ENCODE results near the gene PIGS. TPM values are rescaled to one million over a fixed set of nuclear protein-coding genes. Genes with fewer than 3 reads are reported as not detected.
"Not testable (repeated sequence)": the region's sequence is repeated elsewhere in the genome, so short reads cannot be mapped to it uniquely, and the experiment has no call there.

PIGS gene
- total and polyA plus RNA-seq, 4 donors = 21.8 to 38.7 (median 35.6) TPM

DNA sequence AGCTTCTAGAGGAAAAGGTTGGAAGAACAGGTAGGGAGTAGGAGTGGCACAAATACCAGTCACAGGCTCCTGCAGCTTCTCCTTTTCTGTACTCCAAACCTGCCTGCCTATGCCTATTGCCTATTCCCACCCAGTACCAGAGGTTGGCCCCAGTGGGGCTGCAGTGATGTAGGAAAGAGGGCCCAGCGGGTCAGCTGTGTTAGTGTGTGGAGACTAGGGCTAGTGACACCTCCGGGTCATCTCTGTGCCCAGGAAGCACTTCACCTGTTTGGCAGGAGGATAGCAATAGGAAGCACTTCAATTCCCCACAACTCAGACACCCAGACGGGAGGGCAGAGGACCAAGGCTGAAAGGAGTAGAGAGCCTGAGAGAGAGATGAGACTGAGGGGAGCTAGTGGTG lies 4.7 kb upstream of the PIGS start:
- WGBS, 2 donors = 72 to 75% methylated on average over 3 of the region's 3 CpGs
- ATAC-seq (ENCODE audit: low FRiP score) = not testable (repeated sequence)

DNA sequence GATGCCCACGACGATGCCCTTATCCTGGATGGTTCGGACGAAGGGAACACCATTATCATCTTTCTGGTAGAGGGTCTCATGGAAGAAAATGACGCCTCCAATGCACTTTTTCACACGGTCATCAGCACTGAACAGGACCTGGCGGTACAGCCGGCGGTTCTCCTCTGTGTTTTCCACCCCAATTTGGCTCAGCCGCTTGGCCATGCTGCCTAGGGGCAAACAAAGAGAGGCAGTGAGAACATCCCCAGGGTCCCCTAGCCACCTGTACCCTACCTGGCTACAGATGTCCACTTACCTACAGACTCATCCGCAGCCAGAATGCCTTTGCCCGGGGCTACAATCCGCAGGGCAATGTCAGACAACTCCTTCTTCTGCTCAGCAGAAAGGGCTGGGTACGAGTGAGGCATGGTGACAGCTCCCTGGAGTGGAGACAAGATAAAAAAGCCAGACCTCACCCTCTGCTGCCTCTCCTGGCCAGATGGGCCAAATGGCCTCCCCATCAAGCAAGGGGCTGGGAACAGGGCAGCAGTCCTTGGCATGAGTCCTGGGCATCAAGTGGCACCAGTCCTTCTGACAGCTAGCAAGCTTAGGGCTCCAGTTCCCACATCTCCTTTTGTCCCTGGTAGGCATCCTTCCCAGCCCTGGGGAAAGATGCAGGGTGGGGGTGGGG lies 3.9 kb upstream of the PIGS start:
- ATAC-seq (ENCODE audit: low FRiP score) (no peak), DNase-seq (no peak)
- peaks cover 0 to 2% of the 10 kb centered on the region in 2 donors for H3K4me1 ChIP-seq (ENCODE audit: control insufficient read depth in 1 of 2, insufficient read depth in 2 of 2, low read length in 2 of 2)
- WGBS, 2 donors = 96 to 97% methylated on average over 14 of the region's 14 CpGs
- H3K27ac ChIP-seq (ENCODE audit: low read depth in 1 of 2, low read length in 2 of 2) = no peak overlapping the region
- no peak overlapping the region for H3K4me3 ChIP-seq (ENCODE audit: low read length in 2 of 2)
- H3K27me3 ChIP-seq (ENCODE audit: control insufficient read depth in 1 of 2, insufficient read depth in 2 of 2, low read length in 1 of 2) = no peaks in the 10 kb centered on the region
- intact Hi-C loops (cut with DNase I) = no loop called here
- no peaks in the 10 kb centered on the region for H3K9me3 ChIP-seq (ENCODE audit: control insufficient read depth, low read length)
- no peaks in the 10 kb centered on the region for H3K36me3 ChIP-seq (ENCODE audit: control insufficient read depth in 1 of 2, insufficient read depth in 2 of 2, low read length in 1 of 2)

More for the DNA sequence above, 4.7 kb upstream of the PIGS start:
- H3K27me3 ChIP-seq (ENCODE audit: control insufficient read depth in 1 of 2, insufficient read depth in 2 of 2, low read length in 1 of 2); DNase-seq; H3K27ac ChIP-seq (ENCODE audit: low read depth in 1 of 2, low read length in 2 of 2); H3K4me3 ChIP-seq (ENCODE audit: low read length in 2 of 2); H3K9me3 ChIP-seq (ENCODE audit: control insufficient read depth, low read length); H3K36me3 ChIP-seq (ENCODE audit: control insufficient read depth in 1 of 2, insufficient read depth in 2 of 2, low read length in 1 of 2); H3K4me1 ChIP-seq (ENCODE audit: control insufficient read depth in 1 of 2, insufficient read depth in 2 of 2, low read length in 2 of 2); intact Hi-C loops (cut with DNase I): not testable (repeated sequence)

DNA sequence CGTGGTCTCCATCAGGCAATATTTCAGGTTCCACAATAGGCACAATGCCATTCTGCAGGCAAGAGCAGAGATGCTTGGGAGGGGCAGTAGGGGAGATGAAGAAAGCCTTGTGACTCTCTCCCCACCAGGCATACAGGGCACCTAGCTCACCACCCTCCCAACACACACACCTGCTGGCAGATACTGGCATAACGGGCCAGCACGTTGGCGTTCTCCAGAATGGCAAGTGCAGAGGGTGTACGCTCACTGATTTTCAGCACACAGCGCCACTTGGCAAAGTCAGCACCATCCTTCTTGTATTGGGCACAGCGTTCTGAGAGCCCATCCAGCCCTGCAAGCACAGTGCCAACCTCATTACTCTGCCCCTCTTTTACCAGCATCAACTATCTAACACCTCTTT lies 3.2 kb upstream of the PIGS start:
- intact Hi-C loops (cut with DNase I) = no loop called here
- ATAC-seq (ENCODE audit: low FRiP score) = no peak
- H3K9me3 ChIP-seq (ENCODE audit: control insufficient read depth, low read length) = no peaks in the 10 kb centered on the region
- WGBS, 2 donors = 94 to 95% methylated on average over 7 of the region's 7 CpGs
- DNase-seq = no peak
- H3K36me3 ChIP-seq (ENCODE audit: control insufficient read depth in 1 of 2, insufficient read depth in 2 of 2, low read length in 1 of 2) = no peaks in the 10 kb centered on the region
- no peak overlapping the region for H3K4me3 ChIP-seq (ENCODE audit: low read length in 2 of 2)
- H3K27me3 ChIP-seq (ENCODE audit: control insufficient read depth in 1 of 2, insufficient read depth in 2 of 2, low read length in 1 of 2) = no peaks in the 10 kb centered on the region
- H3K4me1 ChIP-seq (ENCODE audit: control insufficient read depth in 1 of 2, insufficient read depth in 2 of 2, low read length in 2 of 2) = peaks cover 0 to 2% of the 10 kb centered on the region in 2 donors
- H3K27ac ChIP-seq (ENCODE audit: low read depth in 1 of 2, low read length in 2 of 2) = no peak overlapping the region

DNA sequence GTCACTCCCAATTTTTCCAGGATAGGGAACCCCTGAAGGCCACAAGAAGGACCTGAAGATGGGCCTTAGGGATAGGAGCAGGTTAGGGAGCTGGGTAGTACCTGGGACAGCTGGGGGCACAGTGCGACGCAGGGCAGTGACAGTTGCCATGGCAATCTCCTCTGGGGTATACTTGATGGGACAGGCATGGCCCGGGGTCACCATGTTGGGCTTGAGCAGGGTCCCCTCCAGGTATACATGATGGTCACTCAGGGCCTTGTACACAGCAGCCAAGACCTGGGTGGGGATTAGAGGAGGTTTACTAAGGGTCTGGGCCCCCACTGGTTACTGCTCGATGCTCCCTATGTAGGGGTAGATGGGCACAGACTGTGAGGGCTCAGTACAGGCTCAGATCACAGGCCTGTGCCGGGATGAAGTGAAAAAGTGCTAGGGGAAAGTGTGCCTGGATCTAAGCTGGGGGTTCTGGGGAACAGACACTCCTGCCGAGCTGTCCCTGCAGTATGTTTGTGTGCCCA lies 2.7 kb upstream of the PIGS start:
- intact Hi-C loops (cut with DNase I) = no loop called here
- no peak for ATAC-seq (ENCODE audit: low FRiP score)
- DNase-seq = no peak
- Histone ChIP-seq H3K27ac (ENCODE audit: low read depth in 1 of 2, low read length in 2 of 2) (no peak overlapping the region), H3K27me3 (ENCODE audit: control insufficient read depth in 1 of 2, insufficient read depth in 2 of 2, low read length in 1 of 2) (no peaks in the 10 kb centered on the region), H3K4me3 (ENCODE audit: low read length in 2 of 2) (no peak overlapping the region), H3K4me1 (ENCODE audit: control insufficient read depth in 1 of 2, insufficient read depth in 2 of 2, low read length in 2 of 2) (peaks cover 0 to 2% of the 10 kb centered on the region in 2 donors), H3K36me3 (ENCODE audit: control insufficient read depth in 1 of 2, insufficient read depth in 2 of 2, low read length in 1 of 2) (no peaks in the 10 kb centered on the region), H3K9me3 (ENCODE audit: control insufficient read depth, low read length) (no peaks in the 10 kb centered on the region)
- 94 to 96% methylated on average over 6 of the region's 6 CpGs for WGBS, 2 donors

DNA sequence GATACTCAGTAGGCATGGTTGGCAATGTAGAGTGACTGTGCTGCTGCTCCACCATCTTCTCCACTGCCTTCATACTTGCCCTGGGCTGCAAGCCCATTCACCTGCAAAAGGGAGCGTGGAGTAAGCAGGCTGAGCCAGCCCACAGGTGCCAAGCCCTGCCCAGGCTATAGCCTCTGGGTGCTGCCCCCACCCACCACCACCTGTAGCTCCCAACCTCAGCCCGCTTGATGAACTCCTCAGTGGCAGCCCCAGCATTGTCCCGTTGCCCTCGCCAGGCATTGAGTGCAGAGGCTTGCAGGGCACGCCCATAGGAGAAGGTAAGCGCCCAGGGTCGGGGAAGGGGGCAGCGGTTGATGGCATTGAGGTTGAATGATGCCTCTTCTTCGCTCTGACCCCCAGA lies 2.2 kb upstream of the PIGS start:
- Histone ChIP-seq H3K36me3 (ENCODE audit: control insufficient read depth in 1 of 2, insufficient read depth in 2 of 2, low read length in 1 of 2) (no peaks in the 10 kb centered on the region), H3K9me3 (ENCODE audit: control insufficient read depth, low read length) (no peaks in the 10 kb centered on the region), H3K4me1 (ENCODE audit: control insufficient read depth in 1 of 2, insufficient read depth in 2 of 2, low read length in 2 of 2) (peaks cover 0 to 2% of the 10 kb centered on the region in 2 donors), H3K27me3 (ENCODE audit: control insufficient read depth in 1 of 2, insufficient read depth in 2 of 2, low read length in 1 of 2) (no peaks in the 10 kb centered on the region), H3K4me3 (ENCODE audit: low read length in 2 of 2) (no peak overlapping the region), H3K27ac (ENCODE audit: low read depth in 1 of 2, low read length in 2 of 2) (no peak overlapping the region)
- ATAC-seq (ENCODE audit: low FRiP score) = no peak
- WGBS, 2 donors = 95 to 98% methylated on average over 9 of the region's 9 CpGs
- DNase-seq = no peak
- intact Hi-C loops (cut with DNase I) = no loop called here

DNA sequence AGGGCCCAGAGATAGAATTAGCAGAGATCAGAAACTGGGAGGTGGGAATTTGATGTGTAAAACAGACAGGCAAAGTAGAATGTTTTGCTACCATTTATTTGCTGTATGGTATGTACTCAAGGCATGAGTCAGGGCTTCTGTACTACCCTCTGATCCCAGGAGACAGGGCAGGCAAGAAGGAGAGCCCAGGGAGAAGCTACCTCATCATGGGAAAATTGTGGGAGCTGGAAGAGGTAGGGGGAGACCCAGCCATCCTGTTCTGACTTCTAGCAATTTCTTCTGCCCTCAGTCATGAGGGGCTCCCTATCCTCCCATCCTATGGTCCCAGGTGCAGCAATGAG lies 1.7 kb upstream of the PIGS start:
- DNase-seq = peak in 1 of 2 donors; percentile 1
- H3K4me1 ChIP-seq (ENCODE audit: control insufficient read depth in 1 of 2, insufficient read depth in 2 of 2, low read length in 2 of 2) = peaks cover 0 to 2% of the 10 kb centered on the region in 2 donors
- no peaks in the 10 kb centered on the region for H3K27me3 ChIP-seq (ENCODE audit: control insufficient read depth in 1 of 2, insufficient read depth in 2 of 2, low read length in 1 of 2)
- H3K4me3 ChIP-seq (ENCODE audit: low read length in 2 of 2) = no peak overlapping the region
- H3K27ac ChIP-seq (ENCODE audit: low read depth in 1 of 2, low read length in 2 of 2) = no peak overlapping the region
- no peaks in the 10 kb centered on the region for H3K9me3 ChIP-seq (ENCODE audit: control insufficient read depth, low read length)
- intact Hi-C loops (cut with DNase I) = no loop called here
- ATAC-seq (ENCODE audit: low FRiP score) = no peak
- no peaks in the 10 kb centered on the region for H3K36me3 ChIP-seq (ENCODE audit: control insufficient read depth in 1 of 2, insufficient read depth in 2 of 2, low read length in 1 of 2)

DNA sequence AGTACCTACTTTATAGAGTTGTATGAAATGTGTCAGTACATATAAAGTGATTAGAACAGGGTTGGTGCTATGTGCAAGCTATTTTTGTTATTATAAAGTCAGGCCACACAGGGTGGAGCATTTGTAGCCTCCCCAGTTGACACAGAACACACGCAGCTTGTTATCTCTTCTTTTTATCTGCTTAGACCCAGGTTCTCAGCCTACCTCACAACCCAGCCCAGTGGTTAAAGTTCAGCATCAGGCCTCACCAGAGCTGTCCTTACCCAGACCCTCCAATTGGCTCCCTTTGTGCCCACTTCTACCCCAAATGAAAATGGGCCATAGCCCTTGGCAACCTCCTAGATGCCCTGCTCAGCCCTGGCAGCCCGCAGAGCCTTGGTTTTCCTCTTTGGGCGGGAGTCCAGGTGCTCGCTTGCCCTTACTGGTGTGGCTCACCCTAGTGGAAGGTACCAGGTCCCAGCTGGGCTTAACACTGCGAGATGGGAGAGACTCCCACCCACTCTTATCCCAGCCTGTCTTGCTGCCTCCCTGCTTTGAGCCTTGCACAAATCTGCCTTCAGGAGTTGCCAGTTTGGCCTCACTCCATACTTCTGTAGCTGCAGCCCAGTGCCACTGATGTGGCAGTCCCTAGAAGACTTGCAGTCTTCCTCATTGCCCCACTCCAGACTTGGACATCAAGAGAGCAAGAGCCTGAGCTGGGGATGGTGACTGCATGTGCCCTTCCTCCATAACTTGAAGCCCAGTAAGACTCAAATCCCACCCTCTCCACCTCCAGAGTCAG lies 1.1 kb upstream of the PIGS start:
- WGBS, 2 donors = 72 to 77% methylated on average over 5 of the region's 5 CpGs
- Histone ChIP-seq H3K27ac (ENCODE audit: low read depth in 1 of 2, low read length in 2 of 2) (no peak overlapping the region), H3K4me1 (ENCODE audit: control insufficient read depth in 1 of 2, insufficient read depth in 2 of 2, low read length in 2 of 2) (peaks cover 0 to 2% of the 10 kb centered on the region in 2 donors)

DNA sequence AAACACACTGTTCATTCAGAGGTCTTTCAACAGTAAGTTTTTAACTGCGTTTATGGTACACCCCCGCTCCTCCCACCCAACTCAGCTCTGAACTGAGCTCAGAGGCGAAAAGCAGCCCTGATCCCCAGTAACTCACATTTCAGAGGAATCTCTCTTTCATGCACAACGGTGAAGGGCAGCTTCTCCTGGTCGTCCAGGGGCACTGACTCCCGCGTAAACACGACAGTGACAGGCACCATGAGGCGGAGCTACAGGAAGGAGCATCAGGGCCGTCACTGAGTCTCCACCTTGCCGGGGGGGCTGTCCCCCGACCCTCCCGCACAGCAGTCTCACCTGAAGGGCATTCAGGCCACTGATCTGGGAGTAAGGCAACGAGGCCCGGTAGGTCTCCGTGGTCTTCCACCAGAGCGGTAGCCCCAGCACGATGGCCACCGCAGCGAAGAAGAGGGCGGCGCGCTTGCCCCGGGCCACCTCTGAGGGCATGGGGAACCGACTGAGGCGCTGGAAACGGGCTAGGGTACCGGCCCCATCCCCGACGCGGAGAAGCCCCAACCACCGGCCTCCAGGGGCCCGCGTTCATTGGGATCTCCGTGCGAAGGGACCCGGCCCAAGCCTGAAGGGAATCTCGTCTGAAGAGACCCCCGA lies 486 bp downstream of the PIGS start:
- 1% methylated on average over 38 to 39 of the region's 39 CpGs for WGBS, 2 donors
- no peaks in the 10 kb centered on the region for H3K36me3 ChIP-seq (ENCODE audit: control insufficient read depth in 1 of 2, insufficient read depth in 2 of 2, low read length in 1 of 2)
- no peaks in the 10 kb centered on the region for H3K4me1 ChIP-seq (ENCODE audit: control insufficient read depth in 1 of 2, insufficient read depth in 2 of 2, low read length in 2 of 2)
- intact Hi-C loops (cut with DNase I) = no loop called here
- no peaks in the 10 kb centered on the region for H3K27me3 ChIP-seq (ENCODE audit: control insufficient read depth in 1 of 2, insufficient read depth in 2 of 2, low read length in 1 of 2)
- peak overlapping the region; percentile 62 to 85 for H3K4me3 ChIP-seq (ENCODE audit: low read length in 2 of 2)
- DNase-seq (peak in 1 of 2 donors; percentile 76), ATAC-seq (ENCODE audit: low FRiP score) (peak; percentile 57)
- H3K9me3 ChIP-seq (ENCODE audit: control insufficient read depth, low read length) = no peaks in the 10 kb centered on the region
- H3K27ac ChIP-seq (ENCODE audit: low read depth in 1 of 2, low read length in 2 of 2) = peak overlapping the region; percentile 30 to 37

More for the DNA sequence above, 1.1 kb upstream of the PIGS start:
- Histone ChIP-seq H3K9me3 (ENCODE audit: control insufficient read depth, low read length) (no peaks in the 10 kb centered on the region), H3K27me3 (ENCODE audit: control insufficient read depth in 1 of 2, insufficient read depth in 2 of 2, low read length in 1 of 2) (no peaks in the 10 kb centered on the region), H3K36me3 (ENCODE audit: control insufficient read depth in 1 of 2, insufficient read depth in 2 of 2, low read length in 1 of 2) (no peaks in the 10 kb centered on the region), H3K4me3 (ENCODE audit: low read length in 2 of 2) (no peak overlapping the region)
- no peak for ATAC-seq (ENCODE audit: low FRiP score)
- peak in 1 of 2 donors; percentile 61 for DNase-seq
- intact Hi-C loops (cut with DNase I) = no loop called here

Data from aorta (tissue), 5 donors.